Lower leg skin (tissue), 4 donors: Measurements from ENCODE around the gene MACROD1. TPM values are rescaled to one million over a fixed set of nuclear protein-coding genes. Genes with fewer than 3 reads are reported as not detected.

Source experiments
- DNase-seq, 2 donors: peaks; one replicate each; pipeline ENCODE4 v3.0.0-alpha.2; 2019; ENCODE audit warnings: low spot score in 2 of 2
- H3K4me3 ChIP-seq: fragments of 200-600 bp; sonication (generic); 2 replicates; pipeline ENCODE4 v1.5.1; 2017; ENCODE audit warnings: mild to moderate bottlenecking, low read depth; ENCODE audit not compliant: poor library complexity, severe bottlenecking
- POLR2A ChIP-seq, 2 donors: fragments of 450-650 bp; IDR thresholded peaks; one replicate each; pipeline ENCODE4 v1.6.1; 2016 to 2017; ENCODE audit warnings: antibody characterized with exemption in 2 of 2, mild to moderate bottlenecking in 1 of 2, moderate library complexity in 1 of 2
- WGBS, 2 donors: methylation state at CpG; one replicate each; pipeline ENCODE4 v1.1.5; 2018; 5-methylcytosine and 5-hydroxymethylcytosine counted together
- intact Hi-C: fragments of 100-400 bp; cut with DNase I; formaldehyde crosslinking; loops from one replicate; pipeline ENCODE4 v1.15.0; 2023; ENCODE audit warnings: low total_unique reads
- total RNA-seq, 4 donors: library from RNA; depleted of rRNA; stranded (reverse); fragments of >200 nt; gene quantifications; one replicate each; pipeline ENCODE4 v1.1.0, GENCODE V29; 2016
- TF ChIP-seq, protein P1 (sequence below), 3 donors: fragments of 450-650 bp; IDR thresholded peaks; one replicate each; pipeline ENCODE4 v1.5.1; 2016; ENCODE audit warnings: antibody characterized with exemption in 3 of 3, mild to moderate bottlenecking in 3 of 3, moderate library complexity in 2 of 3

Gene MACROD1
- total RNA-seq, 4 donors from 2014 or later = 44.8 to 74.8 (median 55.6) TPM

DNA sequence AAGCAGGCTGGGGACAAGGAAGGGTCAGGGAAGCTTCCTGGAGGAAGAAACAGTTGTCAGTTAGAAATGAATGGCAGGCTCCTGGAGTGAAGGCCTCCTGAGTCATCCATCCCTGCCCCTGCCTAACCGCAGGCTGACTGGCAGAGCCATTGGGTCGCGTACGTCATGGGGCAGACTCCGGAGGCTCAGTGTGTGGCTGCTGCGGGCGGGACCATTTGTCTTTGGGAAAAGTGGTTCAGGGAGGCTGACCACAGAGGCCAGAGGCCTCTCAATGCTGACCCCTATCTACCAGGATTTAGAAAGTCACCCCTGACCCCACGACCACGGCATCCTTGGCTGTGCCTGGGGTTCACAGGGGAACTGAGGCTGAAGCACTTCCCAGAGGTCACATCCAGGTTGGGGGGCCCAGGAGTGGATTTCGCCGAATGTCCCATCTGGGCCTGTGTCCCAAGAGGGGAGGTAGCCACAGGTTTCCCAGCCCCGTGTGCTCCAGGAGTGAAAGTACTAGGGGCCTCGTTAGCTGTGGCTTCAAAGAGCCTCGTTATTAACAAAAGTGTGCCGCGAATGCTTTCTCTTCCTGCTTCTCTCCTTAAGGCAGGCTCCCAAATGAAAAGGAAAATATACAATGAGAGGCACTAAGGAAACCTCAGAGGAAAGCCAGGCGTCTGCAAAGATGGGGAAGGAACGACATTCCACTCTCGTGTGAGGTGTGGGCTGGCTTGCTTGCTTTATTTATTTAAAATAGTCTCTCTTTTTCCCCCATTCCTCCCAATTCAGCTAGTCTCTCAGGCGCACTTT is 71.3 kb downstream of the MACROD1 start:
- intact Hi-C loops = no loop called here

DNA sequence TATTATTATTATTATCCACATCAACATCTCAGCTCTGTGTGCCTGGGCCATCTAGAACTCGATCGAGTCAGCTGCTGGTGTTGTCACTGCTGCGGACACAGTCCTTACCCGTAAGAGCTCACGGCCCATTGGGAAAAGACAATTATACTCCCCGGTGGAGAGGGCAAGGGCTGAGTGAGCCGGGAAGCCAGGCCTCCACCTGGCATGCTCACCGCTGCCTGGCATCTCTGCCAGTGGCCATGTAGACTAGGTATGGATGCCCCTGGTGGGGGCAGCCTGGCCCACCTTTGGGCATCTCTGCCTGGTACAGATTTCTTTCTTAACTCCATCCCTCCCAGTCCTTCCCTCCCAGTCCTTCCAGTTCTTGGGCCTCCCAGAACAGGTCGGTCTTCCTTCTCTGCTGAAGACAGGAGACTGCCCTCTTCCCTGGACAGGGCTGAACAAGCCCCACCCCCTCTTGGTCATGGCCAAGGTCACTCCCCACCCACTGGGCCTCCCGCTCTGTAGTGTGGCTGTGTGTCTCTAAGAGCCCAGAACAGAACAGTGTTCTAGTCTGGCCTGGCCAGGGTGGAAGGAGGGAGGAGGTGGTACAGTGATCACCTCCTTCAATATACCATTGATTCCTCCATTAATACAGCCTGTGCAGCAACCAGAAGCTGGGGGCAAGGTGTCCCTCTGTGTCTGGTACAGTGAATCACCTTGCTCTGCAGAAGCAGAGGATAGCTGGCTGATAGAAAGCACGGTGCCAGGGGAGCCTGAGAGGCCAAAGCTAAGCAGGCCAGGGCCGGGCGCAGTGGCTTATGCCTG is 72.5 kb downstream of the MACROD1 start:
- WGBS, 2 donors = 85 to 92% methylated on average over 13 of the region's 13 CpGs
- DNase-seq = no peak
- H3K4me3 ChIP-seq = no peak overlapping the region
- intact Hi-C loops = no loop called here
- TF ChIP-seq POLR2A (IDR thresholded peaks at IDR 0.05) = no peak
- TF ChIP-seq, protein P1, sequence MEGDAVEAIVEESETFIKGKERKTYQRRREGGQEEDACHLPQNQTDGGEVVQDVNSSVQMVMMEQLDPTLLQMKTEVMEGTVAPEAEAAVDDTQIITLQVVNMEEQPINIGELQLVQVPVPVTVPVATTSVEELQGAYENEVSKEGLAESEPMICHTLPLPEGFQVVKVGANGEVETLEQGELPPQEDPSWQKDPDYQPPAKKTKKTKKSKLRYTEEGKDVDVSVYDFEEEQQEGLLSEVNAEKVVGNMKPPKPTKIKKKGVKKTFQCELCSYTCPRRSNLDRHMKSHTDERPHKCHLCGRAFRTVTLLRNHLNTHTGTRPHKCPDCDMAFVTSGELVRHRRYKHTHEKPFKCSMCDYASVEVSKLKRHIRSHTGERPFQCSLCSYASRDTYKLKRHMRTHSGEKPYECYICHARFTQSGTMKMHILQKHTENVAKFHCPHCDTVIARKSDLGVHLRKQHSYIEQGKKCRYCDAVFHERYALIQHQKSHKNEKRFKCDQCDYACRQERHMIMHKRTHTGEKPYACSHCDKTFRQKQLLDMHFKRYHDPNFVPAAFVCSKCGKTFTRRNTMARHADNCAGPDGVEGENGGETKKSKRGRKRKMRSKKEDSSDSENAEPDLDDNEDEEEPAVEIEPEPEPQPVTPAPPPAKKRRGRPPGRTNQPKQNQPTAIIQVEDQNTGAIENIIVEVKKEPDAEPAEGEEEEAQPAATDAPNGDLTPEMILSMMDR (IDR thresholded peaks at IDR 0.05) = no peak

More for the DNA sequence above, 71.3 kb downstream of the MACROD1 start:
- WGBS, 2 donors = 75 to 80% methylated on average over 20 of the region's 20 CpGs
- no peak for DNase-seq
- TF ChIP-seq, protein P1 (IDR thresholded peaks at IDR 0.05) = no peak
- no peak for TF ChIP-seq POLR2A (IDR thresholded peaks at IDR 0.05)
- H3K4me3 ChIP-seq = no peak overlapping the region

DNA sequence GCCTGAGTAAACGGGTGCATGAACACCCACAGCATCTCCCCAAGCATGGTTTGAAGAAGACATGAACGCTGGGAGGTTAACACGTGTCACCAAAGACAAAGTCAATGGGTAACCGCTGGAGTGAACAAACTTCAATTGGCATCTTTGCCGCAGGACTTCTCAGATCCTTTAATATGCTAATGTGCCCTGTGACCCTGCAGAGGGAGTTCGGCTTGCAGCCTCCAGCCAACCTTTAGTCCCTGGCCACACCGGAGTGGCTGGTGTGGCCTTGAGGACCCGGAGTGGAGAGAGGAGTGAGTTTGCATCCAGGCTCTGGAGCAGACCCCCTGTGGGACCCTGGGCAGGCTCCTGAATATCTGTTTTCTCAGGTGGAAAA is 73.2 kb downstream of the MACROD1 start:
- WGBS, 2 donors = 93 to 95% methylated on average over 8 of the region's 8 CpGs
- no peak overlapping the region for H3K4me3 ChIP-seq
- TF ChIP-seq POLR2A (IDR thresholded peaks at IDR 0.05) = no peak
- TF ChIP-seq, protein P1 (IDR thresholded peaks at IDR 0.05) = no peak
- DNase-seq = no peak
- intact Hi-C loops = no loop called here

DNA sequence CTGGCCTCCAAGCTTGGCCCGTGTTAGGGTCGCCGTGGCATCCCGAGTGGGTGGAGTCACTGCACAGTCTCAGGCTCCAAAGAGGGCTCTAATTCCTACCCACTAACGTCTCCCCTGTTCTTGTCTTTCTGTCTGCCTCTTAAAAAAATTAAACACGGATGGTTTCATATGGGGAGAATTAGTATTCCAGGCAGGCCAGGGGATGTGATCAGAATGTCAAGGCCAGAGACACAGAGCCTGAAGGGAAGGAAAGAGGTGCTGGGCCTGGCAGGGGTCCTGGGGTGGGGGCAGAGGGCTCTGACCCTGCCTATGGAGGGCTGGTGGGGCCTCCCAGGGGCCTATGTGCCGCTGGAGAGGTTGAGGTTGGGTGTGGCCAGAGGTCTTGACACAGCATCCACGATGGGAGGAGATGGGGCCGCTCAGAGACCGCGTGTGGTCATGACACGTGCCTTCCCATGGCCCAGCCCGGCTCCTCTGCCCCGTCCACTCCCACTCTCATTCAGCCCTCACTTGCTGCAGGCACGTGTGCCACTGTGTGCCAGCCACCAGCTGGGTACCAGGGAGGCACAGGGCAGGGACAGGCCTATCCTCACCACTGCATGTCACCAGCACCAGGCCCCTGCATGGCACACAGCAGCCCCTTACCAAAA is 73.7 kb downstream of the MACROD1 start:
- 72 to 76% methylated on average over 12 to 15 of the region's 15 CpGs for WGBS, 2 donors
- H3K4me3 ChIP-seq = no peak overlapping the region
- no peak for TF ChIP-seq POLR2A (IDR thresholded peaks at IDR 0.05)
- TF ChIP-seq, protein P1 (IDR thresholded peaks at IDR 0.05) = no peak
- DNase-seq = no peak
- intact Hi-C loops = no loop called here

DNA sequence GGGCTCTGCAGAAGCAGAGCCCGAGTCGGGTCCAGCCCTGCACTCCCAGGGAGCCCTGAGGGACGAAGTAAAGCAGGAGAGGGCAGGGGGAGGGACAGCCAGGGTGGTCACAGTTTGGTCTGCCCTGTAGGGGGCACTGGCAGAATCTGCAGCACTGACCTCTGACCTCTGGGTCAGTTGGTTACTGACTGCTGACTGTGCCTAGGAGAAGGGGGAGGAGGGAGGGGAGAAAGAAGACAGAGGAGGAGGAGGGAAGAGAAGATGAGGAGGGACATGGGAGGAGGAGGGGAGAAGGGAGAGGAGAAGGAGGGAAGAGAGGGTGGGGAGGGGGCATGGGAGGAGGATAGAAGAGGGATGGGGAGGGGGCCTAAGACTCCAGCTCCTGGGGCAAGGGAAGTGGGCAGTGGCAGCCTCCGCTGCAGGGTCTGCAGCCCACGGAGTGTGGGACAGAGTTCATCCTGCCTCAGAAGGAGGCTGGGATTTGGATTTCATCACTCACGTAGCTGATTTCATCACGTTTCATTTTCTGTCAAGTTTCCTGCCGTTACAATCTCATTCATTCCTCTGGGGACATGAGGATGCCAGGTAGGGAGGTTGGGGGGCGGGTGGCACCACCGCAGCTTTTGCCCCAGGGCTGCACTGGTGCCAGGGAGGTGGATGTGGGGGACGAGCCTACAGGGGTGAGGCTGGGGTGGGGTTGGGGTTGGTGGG is 75.0 kb downstream of the MACROD1 start:
- intact Hi-C loops = no loop called here
- no peak overlapping the region for H3K4me3 ChIP-seq
- TF ChIP-seq POLR2A (IDR thresholded peaks at IDR 0.05) = no peak
- TF ChIP-seq, protein P1 (IDR thresholded peaks at IDR 0.05) = no peak
- 63 to 66% methylated on average over 11 of the region's 11 CpGs for whole genome bisulfite sequencing, 2 donors
- no peak for DNase-seq
